HG03520 (cell line): ENCODE data around the gene CRB1.
A peak's percentile ranks its signal among the peaks of the same experiment; 100 is the strongest.

ENCODE experiments used
- ATAC-seq: cut with Tn5 transposase; IDR thresholded peaks from one replicate; pipeline ENCODE4 v1.9.1; 2021; ENCODE audit warnings: mild to moderate bottlenecking, moderate library complexity; ENCODE audit not compliant: unreplicated experiment

Gene CRB1

GRCh38 chr1:197342044-197342565 lies 74.1 kb downstream of the CRB1 start:
- ATAC-seq, result no peak

DNA sequence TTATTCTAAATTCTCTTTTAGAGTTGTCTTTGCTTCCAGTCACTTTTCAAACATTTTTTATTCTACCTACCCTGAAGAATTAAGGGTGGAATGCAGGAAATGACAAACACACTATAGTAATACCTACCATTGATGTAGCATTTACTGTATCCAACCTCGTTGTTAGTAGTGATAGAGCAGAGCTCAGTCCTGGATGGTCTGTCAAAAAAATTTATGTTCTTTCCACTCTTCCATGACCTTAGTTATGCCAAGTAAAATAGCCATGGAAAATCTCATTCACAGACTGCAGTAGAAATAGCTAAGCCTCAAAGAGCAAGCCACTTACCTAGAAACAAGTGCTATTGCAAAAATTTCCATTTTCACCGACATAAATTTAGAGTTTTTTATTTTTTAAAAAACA lies 74.6 kb downstream of the CRB1 start:
- ATAC-seq, result no peak

DNA sequence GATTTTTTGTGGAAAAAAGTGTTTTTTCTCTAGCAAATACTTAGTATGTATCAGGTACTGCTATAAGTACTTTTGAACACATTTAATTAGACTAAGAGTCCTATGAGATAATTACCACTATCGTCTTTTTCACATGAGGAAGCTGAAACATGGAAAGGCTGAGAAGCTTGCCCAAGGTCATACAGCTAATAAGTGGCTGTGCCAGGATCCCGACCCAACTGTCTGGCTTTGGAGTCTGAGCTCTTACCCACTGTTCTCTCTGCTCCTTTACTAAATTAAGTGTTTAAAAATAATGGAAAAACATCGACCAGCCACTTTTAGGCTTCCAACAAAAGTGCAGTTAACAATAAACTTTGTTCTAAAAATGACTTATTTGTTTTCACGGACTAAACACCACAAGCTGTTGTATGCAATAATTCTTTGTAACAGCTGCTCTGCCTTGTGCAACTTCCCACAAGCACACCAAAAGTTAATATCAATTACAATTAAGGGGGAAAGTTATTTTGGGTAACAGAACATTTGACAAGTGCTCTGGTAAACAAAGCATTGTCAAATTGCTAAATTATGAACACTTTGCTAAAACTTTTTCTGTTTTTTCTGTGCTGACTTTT lies 75.7 kb downstream of the CRB1 start:
- no peak for ATAC-seq

DNA sequence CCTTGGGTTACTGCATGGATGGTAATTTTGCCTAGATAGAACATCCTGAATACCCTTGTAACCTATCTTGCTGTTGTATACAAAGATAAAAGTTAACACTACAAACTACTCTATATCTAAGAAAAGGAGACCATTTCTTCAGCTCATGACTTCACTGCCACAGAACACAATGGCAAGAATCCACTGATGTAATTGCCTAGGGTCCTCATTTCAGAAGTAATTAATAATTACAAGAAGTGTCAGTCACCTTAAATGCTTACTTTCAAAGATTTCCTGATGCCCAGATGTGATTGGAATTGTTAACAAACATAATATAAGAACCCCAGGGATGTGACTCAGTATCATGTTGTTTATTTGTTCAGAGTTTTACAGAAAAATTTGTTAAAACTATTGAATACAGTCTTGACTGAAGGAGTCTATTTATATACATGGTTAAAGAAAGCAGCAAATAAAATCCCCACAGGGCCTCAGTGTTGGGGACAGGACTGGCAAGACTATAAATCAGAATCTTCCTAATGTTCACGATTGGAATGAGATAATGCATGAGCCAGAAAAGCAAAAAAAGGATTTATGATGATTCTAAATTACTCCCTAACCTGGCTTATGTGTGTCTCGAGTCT lies 83.9 kb downstream of the CRB1 start:
- ATAC-seq, result no peak

DNA sequence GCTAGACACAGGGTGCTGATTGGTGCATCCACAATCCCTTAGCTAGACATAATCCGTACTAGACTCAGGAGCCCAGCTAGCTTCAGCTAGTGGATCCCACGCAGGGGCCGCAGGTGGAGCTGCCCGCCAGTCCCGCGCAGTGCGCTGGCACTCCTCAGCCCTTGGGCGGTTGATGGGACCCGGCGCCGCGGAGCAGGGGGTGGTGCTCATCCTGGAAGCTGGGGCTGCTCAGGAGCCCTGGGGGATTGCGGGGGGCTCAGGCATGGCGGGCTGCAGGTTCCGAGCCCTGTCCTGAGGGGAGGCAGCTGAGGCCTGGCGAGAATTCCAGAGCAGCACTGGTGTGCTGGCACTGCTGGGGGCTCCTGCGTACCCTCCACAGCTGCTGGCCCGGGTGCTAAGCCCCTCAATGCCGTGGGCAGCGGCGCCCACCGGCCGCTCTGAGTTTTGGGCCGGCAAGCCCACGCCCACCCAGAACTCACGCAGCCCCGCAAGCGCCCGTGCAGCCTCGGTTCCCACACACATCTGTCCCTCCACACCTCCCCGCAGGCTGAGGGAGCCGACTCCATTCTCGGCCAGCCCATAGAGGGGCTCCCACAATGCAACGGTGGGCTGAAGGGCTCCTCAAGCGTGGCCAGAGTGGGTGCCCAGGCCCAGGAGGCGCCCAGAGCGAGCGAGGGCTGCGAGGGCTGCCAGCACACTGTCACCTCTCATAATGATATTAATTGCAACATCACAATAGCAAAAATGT lies 87.4 kb downstream of the CRB1 start:
- ATAC-seq, result no peak

DNA sequence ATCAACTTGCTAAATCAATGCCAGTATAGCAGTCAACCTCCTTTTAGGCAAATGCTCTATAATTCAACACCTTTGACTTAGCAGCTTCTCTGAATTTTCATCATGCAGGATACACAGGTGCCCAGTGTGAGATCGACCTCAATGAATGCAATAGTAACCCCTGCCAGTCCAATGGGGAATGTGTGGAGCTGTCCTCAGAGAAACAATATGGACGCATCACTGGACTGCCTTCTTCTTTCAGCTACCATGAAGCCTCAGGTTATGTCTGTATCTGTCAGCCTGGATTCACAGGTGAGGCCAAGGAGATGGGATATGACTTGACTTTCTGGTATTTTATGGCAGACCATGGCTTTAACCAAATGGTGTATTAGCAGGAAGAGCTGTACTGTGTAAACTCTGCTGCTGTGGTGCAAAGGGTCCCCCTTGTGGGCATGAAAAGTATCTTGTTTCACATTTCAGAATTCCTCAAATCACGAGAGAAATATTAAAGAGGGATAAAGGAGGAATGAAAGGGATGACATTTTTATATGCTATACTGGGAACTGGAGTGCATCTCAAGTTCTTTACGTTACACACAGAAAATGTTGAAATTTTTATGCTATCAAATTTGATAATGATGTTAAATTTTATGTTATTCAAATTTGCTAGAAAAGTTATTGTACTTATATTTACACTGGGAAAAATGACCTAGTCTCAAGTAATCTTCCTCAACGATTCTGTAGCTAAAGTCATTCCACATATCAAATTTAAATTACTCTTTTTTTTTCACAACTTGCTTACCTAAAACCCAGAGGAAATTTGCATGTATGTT lies 88.9 kb downstream of the CRB1 start:
- peak; percentile 70 for ATAC-seq

GRCh38 chr1:197358959-197359358 lies 90.9 kb downstream of the CRB1 start:
- ATAC-seq, result no peak

DNA sequence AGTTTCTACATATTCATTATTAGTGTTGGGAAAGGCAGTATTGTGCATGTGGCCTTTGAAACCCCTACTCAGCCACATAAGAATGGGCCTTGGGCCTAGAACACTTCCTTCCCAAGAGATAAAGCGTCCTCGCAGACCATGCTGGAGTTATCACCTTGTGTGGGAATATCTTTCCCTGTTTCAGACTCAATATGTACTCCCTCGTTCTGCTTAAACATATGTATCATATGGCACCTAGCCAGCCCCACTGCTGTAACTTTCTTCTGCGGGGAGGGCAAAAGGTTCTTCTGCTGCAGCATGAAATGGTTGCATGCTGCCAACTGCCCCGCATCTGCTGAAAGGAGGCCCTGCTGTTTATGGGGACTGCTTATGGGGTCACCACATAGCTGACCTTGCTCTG lies 92.0 kb downstream of the CRB1 start:
- ATAC-seq, result no peak

- no peak for ATAC-seq
These were observed 94.8 kb downstream of the CRB1 start for GRCh38 chr1:197362871-197363270.

DNA sequence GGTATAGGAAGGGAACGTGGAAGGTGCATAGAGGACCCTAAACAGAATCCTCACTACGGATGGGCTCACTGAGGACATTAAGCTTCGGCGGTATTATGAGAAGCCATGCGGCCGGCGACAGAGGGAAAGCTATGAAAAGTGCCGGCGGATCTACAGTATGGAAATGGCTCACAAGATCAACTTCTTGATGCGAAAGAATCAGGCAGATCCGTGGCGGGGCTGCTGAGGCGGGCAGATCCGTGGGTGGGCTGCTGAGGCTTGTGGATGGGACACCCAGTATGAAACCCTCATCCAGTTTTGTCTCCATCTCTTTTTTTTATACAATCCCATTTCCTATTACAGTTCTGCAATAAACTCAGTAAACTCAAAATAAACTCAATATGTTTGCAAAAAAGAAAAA lies 95.8 kb downstream of the CRB1 start:
- no peak for ATAC-seq

DNA sequence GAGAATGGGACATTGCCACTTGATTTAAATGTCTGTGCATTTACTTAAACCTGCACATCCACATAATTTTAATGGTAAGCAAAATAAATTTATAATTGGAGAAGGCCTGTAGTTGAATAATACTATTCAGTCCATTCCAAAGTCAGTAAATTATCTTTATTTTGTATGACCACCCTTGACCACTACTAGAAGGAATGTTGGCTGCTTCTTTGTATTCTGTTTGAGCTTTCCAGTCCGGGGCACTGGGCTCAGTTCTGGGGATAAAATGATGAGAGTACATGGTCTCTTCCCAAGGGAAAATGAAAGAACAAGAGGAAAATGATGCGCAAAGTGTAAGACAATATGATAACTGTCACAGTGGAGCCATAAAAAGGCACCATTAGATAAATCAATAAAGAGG lies 98.9 kb downstream of the CRB1 start:
- no peak for ATAC-seq

GRCh38 chr1:197367627-197368026 lies 99.6 kb downstream of the CRB1 start:
- no peak for ATAC-seq

GRCh38 chr1:197374428-197374827 lies 106.4 kb downstream of the CRB1 start:
- ATAC-seq, result no peak

DNA sequence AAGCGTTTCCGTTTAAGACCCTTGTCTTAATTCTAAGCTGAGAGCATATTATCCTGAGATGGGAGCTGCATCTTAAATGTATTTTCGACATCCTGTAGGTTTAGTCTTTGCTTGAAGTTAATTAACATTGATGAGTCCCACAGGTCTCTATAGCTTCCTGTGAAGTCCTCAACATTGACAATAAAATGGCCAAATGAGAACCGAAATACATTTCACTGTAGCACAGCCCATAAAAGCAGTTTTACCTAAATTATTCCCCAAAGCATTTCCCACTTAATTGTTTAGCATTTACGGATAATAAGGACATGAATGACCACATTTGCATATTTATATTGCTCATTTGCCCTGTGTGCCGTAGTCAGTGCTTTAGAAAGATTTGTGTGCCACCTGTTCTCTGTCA lies 116.4 kb downstream of the CRB1 start:
- ATAC-seq, result no peak

DNA sequence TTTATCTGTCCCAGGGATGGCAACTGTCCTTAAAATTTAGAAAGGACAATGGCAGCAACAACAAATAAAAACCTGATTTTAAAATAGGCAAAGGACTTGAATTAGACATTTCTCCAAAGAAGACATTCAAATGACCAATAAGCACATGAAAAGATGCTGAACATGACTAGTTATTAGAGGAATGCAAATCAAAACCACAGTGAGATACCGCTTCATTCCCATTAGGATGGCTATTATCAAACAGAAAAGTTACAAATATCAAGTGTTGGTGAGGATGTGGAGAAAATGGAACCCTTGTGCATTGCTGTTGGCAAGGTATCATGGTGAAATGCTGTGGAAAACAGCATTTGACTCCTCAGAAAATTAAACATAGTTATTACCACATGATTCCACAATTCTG lies 120.7 kb downstream of the CRB1 start:
- ATAC-seq, result no peak

DNA sequence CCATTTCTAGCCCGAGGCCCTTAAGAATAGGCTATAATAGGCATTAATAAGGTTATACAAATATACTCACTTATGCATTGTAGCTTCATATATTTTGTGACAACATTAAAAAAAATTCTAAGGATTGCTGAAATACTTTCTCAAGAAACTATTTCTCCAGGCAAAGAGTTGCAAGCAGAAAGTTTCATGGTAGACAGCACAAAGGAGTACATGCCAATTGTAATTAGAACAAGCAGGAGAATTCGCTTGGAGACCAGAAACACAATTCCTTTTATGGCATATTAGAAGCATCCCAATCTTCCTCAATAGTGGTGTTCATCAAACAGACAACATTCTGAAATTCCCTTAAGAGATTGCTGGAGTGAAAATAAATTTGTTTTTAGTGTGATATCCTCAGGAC lies 122.8 kb downstream of the CRB1 start:
- no peak for ATAC-seq

GRCh38 chr1:197391303-197392226 lies 123.5 kb downstream of the CRB1 start:
- ATAC-seq, result no peak

GRCh38 chr1:197392541-197392940 lies 124.5 kb downstream of the CRB1 start:
- no peak for ATAC-seq

DNA sequence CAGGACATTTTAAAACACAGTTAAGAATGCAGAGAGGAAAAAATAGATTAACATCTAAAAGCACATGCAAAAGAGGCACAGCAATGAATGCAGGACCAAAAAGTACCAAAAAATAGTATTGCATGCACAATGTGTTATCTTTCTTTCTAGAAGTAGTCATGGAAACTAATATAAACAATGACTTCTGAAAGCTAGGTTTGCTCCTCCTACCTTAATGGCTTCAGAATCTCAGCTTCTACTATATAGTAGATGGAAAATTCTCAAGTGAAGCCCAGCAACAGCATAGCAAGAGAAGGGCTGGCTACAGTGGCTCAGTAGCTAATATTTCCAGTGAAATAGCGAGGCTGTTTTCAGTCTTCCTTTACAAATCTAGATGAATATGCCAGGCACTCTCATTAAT lies 125.1 kb downstream of the CRB1 start:
- no peak for ATAC-seq

GRCh38 chr1:197393772-197394171 lies 125.7 kb downstream of the CRB1 start:
- ATAC-seq, result no peak
